Stimulated activated CD8-positive, alpha-beta memory T cell treated with anti-CD3 and anti-CD28 coated beads, Interleukin-4, amount 100 ng/mL, for 4 hours (primary cell): Measurements from ENCODE around the gene MINDY1.

Experiments used
- DNase-seq, 2 donors: peaks; one replicate each; pipeline ENCODE4 v3.0.0-alpha.2; 2020; ENCODE audit warnings: low read depth in 2 of 2, low spot score in 1 of 2

Gene MINDY1

DNA sequence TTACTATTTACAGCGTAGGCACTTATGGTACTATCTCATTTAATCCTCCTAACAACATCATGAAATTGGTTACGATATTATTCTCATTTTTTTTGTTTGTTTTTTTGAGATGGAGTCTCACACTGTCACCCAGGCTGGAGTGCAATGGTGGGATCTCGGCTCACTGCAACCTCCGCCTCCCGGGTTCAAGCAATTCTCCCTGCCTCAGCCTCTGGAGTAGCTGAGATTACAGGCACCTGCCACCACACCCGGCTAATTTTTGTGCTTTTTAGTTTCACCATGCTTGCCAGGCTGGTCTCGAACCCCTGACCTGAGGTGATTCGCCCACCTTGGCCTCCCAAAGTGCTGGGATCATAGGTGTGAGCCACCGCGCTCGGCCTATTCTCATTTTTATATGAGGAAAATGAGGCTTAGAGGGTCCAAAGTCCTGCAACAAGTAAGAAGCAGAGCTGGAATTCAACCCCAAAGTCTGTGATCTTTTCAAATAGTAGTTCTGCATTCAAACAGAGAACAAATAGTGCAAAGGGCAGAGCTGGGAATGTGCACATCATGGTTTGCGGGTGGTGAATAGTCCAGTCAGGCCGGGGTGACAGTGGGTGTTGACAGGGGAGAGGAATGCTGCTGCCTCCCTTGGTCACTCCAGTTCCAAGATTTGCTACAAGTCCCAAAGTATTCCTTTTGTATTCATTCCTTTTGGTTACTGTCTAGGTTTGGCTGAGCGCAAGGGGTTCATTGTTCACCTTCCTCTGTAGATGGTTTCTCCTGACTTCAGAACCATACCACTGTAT lies 6.2 kb upstream of the MINDY1 start:
- DNase-seq, result no peak

DNA sequence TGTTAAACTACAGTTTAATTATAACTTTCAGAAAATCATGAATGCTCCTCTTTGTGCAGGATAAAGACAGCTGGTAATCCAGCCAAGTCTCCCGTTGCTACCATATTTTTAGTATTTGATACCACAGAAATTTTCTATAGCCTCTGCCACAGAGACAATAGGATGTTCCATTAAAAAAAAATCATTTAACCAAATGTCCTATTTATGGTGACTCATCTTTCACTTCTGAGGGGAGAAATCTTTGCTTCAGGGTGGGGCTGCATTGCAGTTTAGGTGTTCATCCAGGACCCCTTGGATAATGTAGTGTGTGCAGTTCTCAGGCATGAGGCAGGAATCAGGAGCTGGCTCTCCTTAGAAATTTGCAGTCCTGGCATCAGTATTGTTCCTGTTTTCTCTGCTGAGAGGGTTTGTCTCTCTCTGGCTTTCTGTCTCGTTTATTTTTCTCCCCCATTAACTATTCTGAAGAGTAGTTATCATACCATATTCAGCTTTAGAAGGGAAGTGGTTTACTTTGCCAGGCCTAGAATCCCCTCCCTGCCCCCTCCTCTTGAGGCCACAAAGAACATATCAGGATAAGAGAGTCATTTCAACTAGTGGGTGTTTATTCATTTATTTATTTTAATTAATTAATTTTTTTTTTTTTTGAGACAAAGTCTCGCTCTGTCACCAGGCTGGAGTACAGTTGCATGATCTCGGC lies 4.6 kb upstream of the MINDY1 start:
- DNase-seq, result no peak

DNA sequence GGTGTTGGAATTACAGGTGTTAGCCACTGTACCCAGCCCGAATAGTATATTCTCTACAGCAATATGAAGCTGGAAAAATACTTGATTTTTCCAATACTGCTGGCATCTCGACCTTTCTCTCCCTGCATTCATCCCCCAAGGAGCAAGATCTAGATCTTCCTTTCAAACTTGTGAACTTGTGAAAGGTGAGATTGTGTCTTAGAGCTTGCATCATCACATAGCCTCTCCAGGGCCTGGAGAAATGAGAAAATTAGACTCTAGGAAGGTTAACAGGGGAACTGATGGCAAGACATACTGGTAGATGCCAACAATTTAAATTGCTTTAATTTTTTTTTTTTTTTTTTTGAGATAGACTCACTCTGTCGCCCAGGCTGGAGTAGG lies 3.6 kb upstream of the MINDY1 start:
- DNase-seq, result no peak

DNA sequence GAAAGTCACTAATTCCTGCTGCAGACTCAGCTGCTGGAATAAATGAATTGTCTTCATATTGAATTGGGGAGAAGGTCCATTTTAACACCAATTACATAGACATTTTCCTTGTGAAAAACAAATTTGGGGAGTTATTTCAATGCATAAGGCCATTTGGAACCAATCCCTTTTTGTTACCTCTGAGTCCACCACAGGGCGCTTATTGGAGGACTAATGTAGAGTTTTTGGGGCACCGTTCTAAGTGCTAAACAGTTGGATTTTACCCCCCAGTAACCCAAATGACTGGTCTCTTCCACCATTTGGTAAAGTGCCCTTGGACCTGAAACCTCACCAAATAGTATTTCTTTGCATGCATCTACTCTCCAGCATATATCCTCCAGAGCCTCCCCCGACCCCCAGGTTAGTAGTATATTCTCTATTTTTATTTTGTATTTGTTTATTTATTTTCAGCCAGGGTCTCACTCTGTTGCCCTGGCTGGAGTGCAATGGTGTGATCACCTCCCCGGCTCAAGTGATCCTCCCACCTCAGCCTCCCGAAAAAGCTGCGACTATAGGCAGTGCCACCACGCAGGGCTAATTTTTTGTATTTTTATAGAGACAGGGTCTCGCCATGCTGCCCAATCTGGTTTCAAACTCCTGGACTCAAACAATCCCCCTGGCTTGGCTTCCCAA lies 3.1 kb upstream of the MINDY1 start:
- no peak for DNase-seq

DNA sequence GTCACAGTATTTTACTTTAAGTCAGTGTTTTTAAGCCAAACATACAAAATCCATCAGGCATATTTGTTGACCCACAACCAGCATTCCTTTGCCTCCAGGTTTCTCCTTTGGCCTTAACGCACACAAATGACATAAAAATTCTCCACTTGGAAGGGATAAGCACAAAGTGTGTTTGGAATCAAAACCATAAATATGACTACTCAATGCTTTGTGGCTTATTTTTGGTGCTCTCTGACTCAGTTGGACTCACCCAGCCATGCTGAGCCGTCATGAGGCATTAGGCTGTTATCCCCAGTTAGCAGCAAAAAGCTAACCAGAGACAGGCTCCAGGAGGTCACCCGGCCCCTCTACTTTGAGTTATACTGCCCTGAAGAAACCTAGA lies 2.5 kb upstream of the MINDY1 start:
- no peak for DNase-seq

DNA sequence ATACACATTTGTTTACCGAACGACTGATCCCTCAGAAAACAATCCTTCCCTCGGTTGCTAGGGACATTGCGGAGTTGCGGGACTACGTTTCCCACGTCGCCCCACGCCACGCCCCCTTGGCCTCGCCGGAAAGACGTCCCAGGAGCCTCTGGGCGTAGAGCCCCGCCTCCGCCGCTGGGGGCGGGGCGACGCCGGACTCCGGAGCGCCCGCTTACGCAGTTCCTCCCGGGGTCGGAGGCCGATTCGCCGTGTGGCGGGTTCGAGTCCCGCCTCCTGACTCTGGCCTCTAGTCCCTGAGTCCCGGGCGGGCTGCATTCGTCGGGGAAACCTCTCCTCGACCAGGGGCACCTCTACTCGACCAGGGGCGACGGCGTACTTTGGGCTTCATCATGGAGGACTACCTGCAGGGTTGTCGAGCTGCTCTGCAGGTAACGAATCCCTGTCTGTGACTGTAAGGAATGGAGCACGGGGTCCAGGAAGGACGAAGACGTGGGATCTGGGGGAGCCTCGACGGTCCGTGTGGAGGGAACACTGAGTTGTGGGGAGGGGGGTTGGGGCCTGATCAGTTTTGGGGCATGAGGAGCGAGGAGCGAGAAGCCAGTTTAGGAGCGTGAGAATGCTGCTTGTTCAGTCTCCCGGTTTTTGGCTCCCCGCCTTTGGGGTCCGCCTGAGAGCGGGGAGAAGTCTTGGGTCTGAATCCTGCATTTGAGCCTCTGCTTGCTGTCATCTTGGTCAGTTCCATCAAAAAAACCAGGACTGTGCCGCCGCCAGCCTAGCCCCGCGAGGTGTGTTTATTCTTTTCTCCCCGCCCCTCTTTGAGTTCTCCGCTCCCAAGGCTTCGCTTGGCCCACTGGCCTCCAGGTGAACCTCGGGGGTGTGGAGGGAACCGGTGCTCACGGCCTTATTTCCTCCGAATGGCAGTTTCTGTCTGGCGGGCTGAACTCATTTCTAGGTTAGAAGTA lies 1.8 kb upstream of the MINDY1 start, which contains the start of gene PRUNE1:
Gene PRUNE1 (plus strand): TSS at position 206 of the 962 bp plus-strand sequence. CDS start 184 bp downstream, at position 390.
- peak; percentile 83 to 92 for DNase-seq

DNA sequence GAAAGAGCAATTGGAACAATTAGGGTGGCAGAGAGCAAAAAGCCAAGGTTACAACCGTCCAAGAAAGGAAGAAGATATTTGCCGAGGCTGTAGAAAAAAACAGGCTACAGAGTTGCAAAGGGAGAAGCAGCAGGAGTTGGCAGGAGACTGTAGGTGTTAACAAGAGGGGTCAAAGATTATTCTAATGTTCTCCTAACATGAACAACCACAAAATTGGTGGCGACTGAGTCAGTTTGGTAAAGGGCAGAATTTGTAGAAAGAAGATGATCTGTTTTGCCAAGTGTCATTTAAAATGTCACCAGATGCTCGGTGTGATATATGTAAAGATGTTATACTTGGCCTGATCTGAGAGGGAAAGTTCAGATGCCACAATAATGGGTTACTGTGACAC lies 1.1 kb upstream of the MINDY1 start:
- DNase-seq, result no peak

DNA sequence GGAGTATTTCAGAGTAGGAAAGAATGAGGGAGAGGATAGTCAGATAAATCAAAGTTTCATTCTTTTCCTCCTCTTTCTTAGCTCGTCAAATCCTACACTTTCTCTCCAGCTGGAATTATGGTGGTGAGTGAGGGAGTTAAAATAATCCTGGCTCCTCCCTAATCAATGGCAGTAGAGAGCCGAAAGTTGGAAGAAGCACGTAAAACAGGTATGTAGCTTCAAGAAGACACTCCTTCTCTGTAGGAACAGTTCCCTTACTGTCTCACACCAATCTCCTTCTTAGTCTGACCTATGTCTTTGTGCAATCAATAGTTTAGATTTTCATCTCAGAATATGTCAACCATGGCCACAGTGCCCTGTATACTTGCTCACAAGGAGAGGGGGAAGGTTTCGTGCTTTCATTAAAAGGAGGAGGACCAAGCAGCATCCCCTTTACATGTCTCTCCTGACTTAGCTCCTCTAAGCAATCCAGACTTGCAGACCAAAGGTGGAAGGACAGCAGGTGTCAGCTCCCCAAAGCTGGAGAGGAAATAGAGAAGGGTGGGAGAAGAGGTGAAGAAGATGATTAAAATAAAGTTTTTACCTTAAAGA lies 878 bp downstream of the MINDY1 start:
- no peak for DNase-seq

DNA sequence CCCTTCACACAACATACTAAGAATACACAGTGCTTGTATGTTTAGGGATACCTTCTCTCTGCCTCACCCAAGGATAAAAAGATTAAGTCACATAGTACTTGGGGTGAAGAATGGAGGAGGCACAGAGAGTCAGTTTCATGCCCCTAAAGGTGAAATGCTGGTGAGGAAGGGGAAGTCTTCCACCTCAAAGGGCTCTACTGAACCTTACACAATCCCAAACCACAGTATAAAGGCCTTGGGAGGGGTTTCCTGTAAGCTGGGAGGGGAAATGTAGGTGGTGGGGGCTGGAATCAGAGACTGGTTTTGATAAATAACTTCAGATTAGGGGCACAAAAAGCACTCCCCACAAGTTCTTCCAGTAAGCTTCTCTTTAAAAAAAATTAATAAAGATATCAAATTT lies 3.5 kb downstream of the MINDY1 start:
- no peak for DNase-seq

DNA sequence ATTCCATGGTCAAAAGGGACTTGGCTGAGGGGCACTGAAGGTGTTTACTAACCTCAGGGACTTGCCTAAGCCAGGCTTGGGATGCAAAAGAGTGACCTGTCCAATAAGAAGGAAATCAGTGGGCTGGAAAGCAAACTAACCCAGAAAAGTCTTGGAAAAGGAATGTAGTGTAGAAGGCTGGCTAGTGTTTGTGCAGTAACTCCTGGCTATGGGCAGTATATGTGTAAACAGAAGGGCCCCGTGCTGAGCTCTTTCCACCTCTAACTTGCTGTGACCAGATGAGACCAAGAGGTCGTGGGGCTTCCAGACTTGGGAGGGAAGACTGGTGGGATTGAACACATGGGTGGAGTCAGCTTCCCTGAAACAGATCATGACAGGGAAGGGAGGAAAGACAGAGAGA lies 4.1 kb downstream of the MINDY1 start:
- DNase-seq, result no peak

DNA sequence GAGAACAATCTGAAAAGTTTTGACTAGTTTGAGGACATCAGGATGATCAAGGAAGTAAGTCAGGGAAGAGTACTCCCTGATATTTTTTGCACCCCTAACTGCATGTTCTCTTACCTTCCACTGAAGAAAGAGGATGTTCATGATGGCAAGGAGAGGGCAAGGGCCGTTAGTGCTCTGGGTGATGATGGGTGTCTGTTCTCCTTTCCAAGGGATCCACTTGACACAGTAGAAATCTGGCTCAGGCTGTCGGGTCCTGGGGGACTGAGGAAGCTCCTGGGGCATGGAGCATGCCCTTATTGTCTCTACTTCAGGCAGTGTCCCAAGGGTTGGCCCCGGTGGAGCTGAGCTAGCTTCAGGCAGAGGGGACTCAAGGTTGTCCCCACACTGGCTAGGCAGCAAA lies 4.7 kb downstream of the MINDY1 start:
- no peak for DNase-seq

DNA sequence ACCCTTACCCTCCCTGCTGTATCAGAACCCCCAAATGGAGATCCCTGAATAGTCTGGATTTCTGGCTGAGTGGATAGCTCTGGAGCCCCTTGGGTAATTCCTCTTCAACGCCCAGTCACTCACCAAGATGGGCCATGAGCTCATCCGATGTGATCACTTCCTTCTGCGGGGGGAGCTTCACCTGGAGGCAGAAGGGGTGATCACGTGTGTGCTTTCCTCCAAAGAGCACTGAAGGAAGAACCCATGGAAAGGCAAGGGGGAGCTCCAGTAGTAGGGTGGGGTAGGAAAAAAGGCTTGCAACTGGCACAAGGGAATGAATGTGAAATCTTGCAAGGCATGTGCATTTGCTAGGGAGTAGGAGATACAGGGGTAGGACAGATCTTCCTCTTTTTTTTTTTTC lies 5.1 kb downstream of the MINDY1 start:
- no peak for DNase-seq

DNA sequence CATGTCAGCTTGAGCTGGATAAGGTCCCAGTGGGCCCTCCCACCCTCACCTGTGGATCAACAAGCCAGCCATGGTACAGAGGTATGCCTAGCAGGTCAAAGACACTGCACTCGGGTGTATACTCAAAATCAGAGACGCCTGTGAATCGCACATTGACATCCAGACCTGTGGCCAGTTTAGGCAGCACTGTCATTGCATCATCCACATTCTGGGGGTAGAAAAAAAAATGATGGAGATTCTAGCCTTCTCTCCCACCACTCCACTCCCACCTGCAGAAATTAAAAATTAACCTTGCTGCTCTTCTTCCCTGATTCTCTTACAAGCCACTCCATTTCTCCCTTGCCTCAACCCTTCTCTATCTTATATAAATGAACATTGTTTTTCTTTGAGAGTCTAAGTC lies 6.3 kb downstream of the MINDY1 start:
- DNase-seq, result no peak

DNA sequence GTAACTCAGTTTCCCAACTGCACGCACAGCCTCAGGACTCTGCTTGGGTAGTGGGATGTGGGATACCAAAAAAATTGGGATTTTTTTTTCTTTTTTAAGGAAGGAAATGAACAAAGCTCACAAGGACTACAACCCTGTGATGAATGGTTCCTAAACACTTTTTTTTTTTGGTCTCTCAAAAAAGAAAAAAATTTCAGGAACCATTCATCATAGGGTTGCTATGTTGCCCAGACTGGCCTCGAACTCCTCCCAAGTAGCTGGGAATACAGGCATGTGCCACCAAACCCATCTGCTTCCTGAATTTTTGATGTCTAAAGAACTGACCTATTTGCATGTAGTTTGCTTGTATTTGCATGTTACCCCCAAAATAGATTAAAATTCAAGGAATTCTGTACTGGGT lies 6.8 kb downstream of the MINDY1 start:
- DNase-seq, result no peak

DNA sequence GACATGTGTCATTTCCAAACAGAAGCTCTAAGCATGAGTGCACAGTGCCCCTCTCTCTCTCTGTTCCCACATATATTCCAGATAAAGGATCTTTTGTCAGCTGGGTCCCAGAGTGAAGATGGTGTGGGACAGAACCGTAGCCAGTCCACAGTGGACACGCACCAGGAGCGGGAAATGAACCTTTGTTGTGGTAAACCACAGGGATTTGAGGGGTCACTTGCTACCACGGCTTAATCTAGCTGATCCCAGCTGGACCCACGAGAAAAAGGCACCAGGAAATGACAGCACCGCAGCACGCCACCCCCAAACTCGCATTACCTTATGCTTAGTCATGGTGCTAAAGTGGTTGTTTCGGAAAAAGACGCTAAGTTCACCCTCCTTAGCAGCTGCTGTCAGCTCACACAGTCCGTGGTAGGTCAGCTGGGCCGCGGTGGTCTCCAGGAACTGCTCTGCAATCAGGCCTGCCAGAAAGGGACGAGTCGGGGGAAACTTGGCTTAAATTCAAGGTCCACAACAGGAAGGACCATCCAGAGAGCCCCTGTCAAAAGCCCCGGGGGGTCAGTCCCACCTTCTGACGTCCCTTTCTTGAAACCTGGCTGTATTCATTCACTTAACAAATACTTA lies 7.5 kb downstream of the MINDY1 start:
- DNase-seq, result no peak

DNA sequence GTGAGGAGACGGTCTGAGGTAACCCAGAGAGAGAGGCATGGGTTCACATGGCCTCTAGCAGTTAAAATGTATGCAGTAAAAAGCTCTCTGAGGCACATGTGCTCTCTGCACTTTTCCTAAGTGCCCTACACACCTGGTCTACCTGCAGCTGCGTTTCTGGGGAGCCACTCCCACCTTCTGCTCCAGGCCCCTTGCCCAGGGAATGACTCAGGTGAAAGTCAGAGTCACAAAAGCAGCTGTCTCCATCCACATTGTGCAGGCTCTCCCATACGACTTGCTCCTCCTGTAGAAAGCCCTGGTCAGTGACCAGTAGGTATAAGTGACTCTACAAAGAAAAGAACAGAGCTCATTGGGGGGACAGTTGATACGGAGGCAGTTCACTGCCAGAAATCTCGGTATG lies 8.8 kb downstream of the MINDY1 start:
- DNase-seq, result no peak

DNA sequence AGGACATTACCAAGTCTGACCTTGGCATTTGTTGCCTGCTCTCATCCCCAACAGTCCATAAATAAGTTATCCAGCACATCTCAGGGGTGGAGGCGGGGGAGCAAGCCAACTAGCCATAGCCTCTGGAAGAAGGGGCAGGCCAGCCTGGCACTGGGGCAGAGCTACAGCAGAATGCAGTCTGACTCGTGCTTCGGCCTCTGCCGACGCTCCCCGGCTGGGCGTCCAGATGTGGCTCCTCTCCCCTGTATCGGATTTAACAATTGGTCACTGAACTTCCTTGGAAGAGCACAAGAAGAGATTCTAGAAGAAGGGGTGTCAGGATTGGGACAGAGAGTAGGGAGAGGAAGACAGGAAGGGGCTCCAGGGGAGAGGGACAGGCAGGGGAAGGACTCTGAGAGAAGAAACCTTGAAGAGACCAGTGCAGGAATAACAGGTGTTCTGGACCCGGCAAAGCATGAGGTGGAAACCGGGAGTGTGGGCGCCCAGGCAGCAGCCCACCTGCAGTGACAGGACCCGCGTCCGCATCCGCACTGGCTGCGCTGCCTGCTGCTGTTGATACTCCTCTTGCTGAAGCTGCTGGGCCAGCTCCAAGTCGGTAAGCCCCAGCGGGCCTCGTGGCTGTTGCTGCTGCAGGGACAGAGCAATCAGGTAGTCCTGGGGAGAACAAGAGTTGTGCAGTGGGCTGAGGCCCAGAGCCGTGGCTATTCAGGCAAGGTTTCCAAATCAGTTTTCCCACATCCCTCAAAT lies 9.4 kb downstream of the MINDY1 start:
- DNase-seq, result no peak

DNA sequence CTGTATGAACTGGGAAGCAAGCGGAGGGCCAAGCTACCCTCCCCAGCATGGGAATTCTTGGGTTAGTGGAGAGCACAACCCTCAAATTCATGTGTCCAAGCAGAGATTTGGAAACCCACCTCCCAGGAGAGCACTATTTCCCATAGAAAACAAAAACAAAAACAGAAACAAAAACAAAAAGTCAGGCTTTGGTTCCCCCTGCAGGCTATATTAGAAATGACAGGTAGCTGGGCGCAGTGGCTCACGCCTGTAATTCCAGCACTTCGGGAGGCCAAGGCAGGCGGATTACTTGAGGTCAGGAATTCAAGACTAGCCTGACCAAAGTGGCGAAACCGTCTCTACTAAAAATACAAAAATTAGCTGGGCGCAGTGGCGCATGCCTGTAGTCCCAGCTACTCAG lies 10.8 kb downstream of the MINDY1 start:
- no peak for DNase-seq

DNA sequence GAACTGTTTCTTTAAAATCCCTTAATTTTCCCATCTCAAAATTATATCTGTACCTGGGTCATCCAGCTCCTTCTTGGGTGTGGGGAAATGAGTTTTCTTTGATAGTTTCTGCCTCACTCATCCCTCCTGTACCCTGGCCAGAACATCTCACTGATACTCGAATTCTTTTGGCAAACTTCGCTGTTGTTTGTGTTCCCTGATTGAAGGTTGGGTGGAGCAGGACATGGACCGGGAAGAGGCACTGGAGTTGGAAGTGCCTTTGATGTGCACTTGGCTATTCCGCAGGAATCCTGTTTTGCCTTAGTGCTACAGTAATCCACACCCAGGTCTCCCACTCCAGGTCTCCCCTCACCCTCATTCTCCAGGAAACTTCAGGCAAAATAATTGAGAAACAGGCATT lies 11.2 kb downstream of the MINDY1 start:
- DNase-seq, result no peak

DNA sequence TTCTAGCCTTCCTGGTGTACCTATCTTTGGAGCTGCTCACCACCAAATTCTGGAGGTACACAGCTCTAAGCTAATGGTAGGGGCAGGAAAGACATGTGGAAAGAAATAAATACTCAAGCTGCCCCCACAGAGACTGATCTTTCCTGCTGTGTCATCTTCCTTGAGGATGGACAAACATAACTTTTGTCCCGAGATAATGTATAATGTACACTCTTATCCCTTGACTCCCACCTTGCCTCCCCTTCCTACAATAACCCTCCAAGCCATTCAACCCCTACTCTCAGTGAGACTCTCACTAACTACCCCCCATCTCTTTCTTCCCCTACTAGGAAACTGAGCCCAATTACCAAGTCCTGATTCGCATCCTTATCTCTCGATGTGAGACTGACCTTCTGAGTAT lies 12.5 kb downstream of the MINDY1 start:
- no peak for DNase-seq
